A375 (cell line): ENCODE measurements around the gene KIF6. TPM values are rescaled to one million over a fixed set of nuclear protein-coding genes. Genes with fewer than 3 reads are reported as not detected.

ENCODE experiments used
- small RNA-seq: library from RNA; depleted of rRNA; stranded (forward); fragments of <200 nt; gene quantifications from one replicate; pipeline ENCODE3, GENCODE V24; 2014
- total RNA-seq: library from RNA; depleted of rRNA; stranded (reverse); fragments of >200 nt; shearing (Covaris generic); gene quantifications from 2 replicates; pipeline ENCODE4 v1.2.3, GENCODE V29; 2014; rRNA removed

The KIF6 gene, protein sequence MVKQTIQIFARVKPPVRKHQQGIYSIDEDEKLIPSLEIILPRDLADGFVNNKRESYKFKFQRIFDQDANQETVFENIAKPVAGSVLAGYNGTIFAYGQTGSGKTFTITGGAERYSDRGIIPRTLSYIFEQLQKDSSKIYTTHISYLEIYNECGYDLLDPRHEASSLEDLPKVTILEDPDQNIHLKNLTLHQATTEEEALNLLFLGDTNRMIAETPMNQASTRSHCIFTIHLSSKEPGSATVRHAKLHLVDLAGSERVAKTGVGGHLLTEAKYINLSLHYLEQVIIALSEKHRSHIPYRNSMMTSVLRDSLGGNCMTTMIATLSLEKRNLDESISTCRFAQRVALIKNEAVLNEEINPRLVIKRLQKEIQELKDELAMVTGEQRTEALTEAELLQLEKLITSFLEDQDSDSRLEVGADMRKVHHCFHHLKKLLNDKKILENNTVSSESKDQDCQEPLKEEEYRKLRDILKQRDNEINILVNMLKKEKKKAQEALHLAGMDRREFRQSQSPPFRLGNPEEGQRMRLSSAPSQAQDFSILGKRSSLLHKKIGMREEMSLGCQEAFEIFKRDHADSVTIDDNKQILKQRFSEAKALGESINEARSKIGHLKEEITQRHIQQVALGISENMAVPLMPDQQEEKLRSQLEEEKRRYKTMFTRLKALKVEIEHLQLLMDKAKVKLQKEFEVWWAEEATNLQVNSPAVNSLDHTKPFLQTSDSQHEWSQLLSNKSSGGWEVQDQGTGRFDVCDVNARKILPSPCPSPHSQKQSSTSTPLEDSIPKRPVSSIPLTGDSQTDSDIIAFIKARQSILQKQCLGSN
- 2.5 and 2.7 TPM in 2 replicates for total RNA-seq

DNA sequence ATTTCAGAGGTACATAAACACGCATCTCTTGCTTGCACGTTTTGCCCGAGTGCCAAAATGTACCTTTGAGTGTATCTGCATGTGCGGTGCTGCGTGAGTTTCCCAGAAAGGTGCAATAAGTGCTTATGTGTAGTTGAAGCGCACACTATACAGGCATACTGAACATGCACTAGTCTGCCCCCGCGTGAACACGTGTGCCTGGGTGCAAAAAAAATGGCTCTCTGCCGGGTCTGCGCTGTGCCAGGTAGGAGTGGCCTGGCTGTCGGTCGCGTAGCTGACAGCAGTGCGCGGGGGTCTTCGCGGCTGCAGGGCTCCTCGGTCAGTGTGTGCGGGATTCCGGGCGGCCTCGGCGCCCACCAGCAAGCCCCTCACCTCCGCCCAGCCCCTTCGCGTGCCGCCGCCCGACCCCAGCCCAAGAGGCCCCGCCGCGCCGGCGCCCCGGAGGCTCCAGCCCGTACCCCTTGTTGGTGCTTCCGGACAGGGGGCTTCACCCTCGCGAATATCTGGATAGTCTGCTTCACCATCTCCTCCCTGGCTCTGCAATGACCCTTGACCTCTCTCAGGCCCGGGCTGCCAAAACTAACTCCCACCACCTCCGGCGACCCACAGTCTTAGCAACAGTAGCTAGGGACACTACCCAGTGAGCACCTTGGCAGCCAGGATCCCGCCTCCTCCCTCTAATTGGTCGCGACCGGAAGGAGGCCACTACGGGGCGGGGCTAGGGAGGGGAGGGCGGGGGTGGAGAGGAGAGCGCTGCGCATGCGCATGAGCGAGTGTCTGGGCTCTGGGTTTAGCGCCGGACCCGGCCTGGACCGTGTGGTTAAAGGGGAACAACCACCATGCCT lies at the start of gene KIF6:
TSS of gene KIF6 (minus strand) at position 622 of the 845 bp plus-strand sequence. CDS start at position 524, 98 bp downstream.

DNA sequence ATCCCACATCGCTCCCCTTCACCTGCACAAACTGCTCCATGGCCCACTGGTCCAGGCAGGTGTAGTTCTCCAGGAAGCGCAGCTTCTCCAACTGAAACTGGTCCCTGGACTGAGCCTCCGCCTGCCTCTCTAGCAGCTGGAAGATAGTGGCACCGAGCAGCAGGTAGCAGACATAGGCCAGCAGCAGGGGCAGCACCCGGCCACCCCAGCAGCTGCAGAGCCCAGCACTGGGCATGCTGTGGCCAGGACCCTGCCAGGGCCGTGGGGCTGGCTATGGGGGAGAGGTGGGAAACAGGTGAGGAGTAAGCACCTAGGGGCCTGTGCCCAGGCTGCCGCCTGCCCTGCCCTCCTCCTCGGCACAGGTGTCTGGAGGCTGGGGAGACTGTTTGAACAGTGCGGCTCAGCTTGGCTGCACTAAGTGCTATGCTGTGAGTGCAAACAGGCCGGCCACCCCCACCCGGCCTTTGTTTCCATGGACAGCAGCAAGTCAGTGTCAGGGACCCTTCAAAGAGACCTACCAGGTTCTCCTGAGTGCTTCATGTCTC lies 402.8 kb downstream of the KIF6 start, which contains the start of gene KCNK16:
TSS of gene KCNK16 (minus strand) at position 397 of the 545 bp plus-strand sequence. CDS start at position 235, 162 bp downstream.

DNA sequence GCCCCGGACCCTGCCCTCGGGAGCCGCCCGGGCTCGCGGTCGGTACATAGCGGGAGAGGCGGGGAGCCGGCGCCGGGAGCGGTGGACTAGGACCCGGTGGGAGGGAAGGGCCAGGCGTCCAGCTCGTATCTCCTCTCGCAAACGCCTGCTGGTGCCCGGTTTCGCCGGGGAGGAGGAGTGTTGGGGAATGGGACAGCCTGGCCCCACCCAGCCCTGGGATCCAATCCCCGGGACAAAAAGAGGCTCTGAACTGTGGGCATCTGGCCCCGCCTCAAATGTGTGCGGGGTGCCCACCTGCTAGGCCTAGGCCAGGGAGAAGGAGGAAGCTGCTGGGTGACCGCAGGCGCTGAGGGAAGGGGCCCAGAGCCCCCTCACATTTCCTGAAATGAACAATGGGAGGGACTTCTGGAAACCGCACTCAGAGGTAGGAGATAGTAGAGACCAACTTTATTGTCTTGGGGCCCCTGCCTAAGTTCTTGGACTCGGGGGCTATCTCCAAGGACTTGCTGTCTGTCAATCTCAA lies 410.9 kb downstream of the KIF6 start, which contains the start of gene KCNK17:
TSS of gene KCNK17 (minus strand) at position 147 of the 523 bp plus-strand sequence. CDS start at position 48, 99 bp downstream.

Small RNA genes lying within 50 kb of the gene (small RNA-seq; reads per million reads assigned to genes)
- not detected for gene RNU1-54P

Other genes starting within 250 kb of the KIF6 start
- gene DAAM2, start 67.0 kb upstream of the KIF6 start, total RNA-seq, result 7.0 and 8.3 TPM in 2 replicates
- 8.5 and 9.4 TPM in 2 replicates for gene MOCS1, start 209.1 kb upstream of the KIF6 start, total RNA-seq